ENCODE measurements around the gene RAP1B. TPM values are rescaled to one million over a fixed set of nuclear protein-coding genes. Genes with fewer than 3 reads are reported as not detected.
A peak's percentile ranks its signal among the peaks of the same experiment; 100 is the strongest.

Gene RAP1B
- total and polyA plus RNA-seq, 2 of the 13 experiments (the other 11 are each of a cell fraction or from before 2014, with no cell fraction given), result 71.1 to 92.7 TPM

GRCh38 chr12:68619541-68619940, 8.8 kb downstream of the RAP1B start:
- ChIA-PET POLR2A (no interaction called here), CTCF (ENCODE audit: low intra/inter-chr PET ratio, low total read pairs) (no interaction called here)
- DNase-seq (ENCODE audit: low spot score), result no peak
- Histone ChIP-seq H3K36me3 (replicated peaks in 1 of 2; ENCODE audit: control insufficient read depth in 1 of 2, insufficient read depth in 2 of 2, low read length in 2 of 2) (peaks cover 0 to 2% of the 10 kb centered on the region in 2 experiments; a peak in 2 of 5 replicates), H2AFZ (ENCODE audit: low read length) (no peak overlapping the region), H3K9ac (ENCODE audit: insufficient read depth, low read depth, low read length) (no peak overlapping the region), H4K20me1 (ENCODE audit: insufficient read depth, low read length) (peaks cover 58% of the 10 kb centered on the region), H3K27ac (ENCODE audit: extremely low read length, insufficient read depth, low read length) (no peak overlapping the region), H3K4me1 (ENCODE audit: insufficient read depth, low read length) (peaks cover 52% of the 10 kb centered on the region), H3K9me3 (ENCODE audit: low read length) (no peaks in the 10 kb centered on the region), H3K27me3 (ENCODE audit: control insufficient read depth in 1 of 2, insufficient read depth in 2 of 2, low read length in 2 of 2) (no peaks in the 10 kb centered on the region), H3K4me2 (ENCODE audit: low read depth, low read length) (no peak overlapping the region), H3K4me3 (replicated peaks in 1 of 3; ENCODE audit: insufficient read depth in 1 of 3, low read depth in 2 of 3, low read length in 3 of 3) (no peak overlapping the region), H3K79me2 (ENCODE audit: insufficient read depth, low read length) (peaks cover 98% of the 10 kb centered on the region)
- BruUV-seq (replicated peaks), result no TSS peak
- ATAC-seq, result no peak
- TF ChIP-seq ZBTB1 (CRISPR knock-in tag; IDR thresholded peaks at IDR 0.05; ENCODE audit: borderline replicate concordance) (no peak), ZNF33B (CRISPR knock-in tag; IDR thresholded peaks at IDR 0.05) (no peak), ZBTB37 (CRISPR knock-in tag; IDR thresholded peaks at IDR 0.05) (no peak)
- in situ Hi-C loops (cut with HindIII; ENCODE audit: extremely low pct_ligation_motif_present, low pct_unique_long_range_greater_than_20kb) (no loop called here), intact Hi-C loops (cut with micrococcal nuclease; ENCODE audit: unreplicated experiment) (no loop called here)
- FAIRE-seq, result no peak

GRCh38 chr12:68620519-68621471, 10.1 kb downstream of the RAP1B start:
- no peaks in the 10 kb centered on the region for H3K9me3 ChIP-seq (ENCODE audit: low read length)
- peaks cover 98% of the 10 kb centered on the region for H3K79me2 ChIP-seq (ENCODE audit: insufficient read depth, low read length)
- ChIA-PET CTCF (ENCODE audit: low intra/inter-chr PET ratio, low total read pairs) (no interaction called here), POLR2A (interaction anchor here (0.5 kb wide), 1 partner anchor 9 kb away, joined by 3 read pairs; no protein-coding TSS in a partner anchor)
- 93% methylated on average over 10 of the region's 10 CpGs for WGBS (ENCODE audit: low lambda C conversion rate)
- H3K4me1 ChIP-seq (ENCODE audit: insufficient read depth, low read length), result peaks cover 40% of the 10 kb centered on the region
- no peak overlapping the region for H3K27ac ChIP-seq (ENCODE audit: extremely low read length, insufficient read depth, low read length)
- no peak overlapping the region for H2AFZ ChIP-seq (ENCODE audit: low read length)
- H3K4me3 ChIP-seq (replicated peaks in 1 of 3; ENCODE audit: insufficient read depth in 1 of 3, low read depth in 2 of 3, low read length in 3 of 3), result no peak overlapping the region
- no TSS peak for BruUV-seq (replicated peaks)
- no peak for ATAC-seq
- H3K9ac ChIP-seq (ENCODE audit: insufficient read depth, low read depth, low read length), result no peak overlapping the region
- H3K27me3 ChIP-seq (ENCODE audit: control insufficient read depth in 1 of 2, insufficient read depth in 2 of 2, low read length in 2 of 2), result no peaks in the 10 kb centered on the region
- intact Hi-C loops (cut with micrococcal nuclease; ENCODE audit: unreplicated experiment), result no loop called here
- H4K20me1 ChIP-seq (ENCODE audit: insufficient read depth, low read length), result peaks cover 58% of the 10 kb centered on the region
- H3K4me2 ChIP-seq (ENCODE audit: low read depth, low read length), result no peak overlapping the region
- peaks cover 0 to 8% of the 10 kb centered on the region in 2 experiments; a peak in 2 of 5 replicates for H3K36me3 ChIP-seq (replicated peaks in 1 of 2; ENCODE audit: control insufficient read depth in 1 of 2, insufficient read depth in 2 of 2, low read length in 2 of 2)
- FAIRE-seq, result peak; percentile 30
- in situ Hi-C loops (cut with HindIII; ENCODE audit: extremely low pct_ligation_motif_present, low pct_unique_long_range_greater_than_20kb), result no loop called here
- no peak for DNase-seq (ENCODE audit: low spot score)
- TF ChIP-seq ZBTB7A (CRISPR knock-in tag; IDR thresholded peaks at IDR 0.05) (no peak), PBX3 (CRISPR knock-in tag; IDR thresholded peaks at IDR 0.05; ENCODE audit: borderline replicate concordance) (no peak), ZFY (CRISPR knock-in tag; IDR thresholded peaks at IDR 0.05) (no peak)

Data from HepG2 (cell line).